GM06990 (cell line): ENCODE measurements around the gene ANTXR1.

Experiments used
- DNase-seq: peaks from one replicate; pipeline ENCODE4 v3.0.0-alpha.2; 2011; ENCODE audit not compliant: insufficient read length; ENCODE audit errors: extremely low read depth
- H3K27me3 ChIP-seq: replicated peaks from 2 replicates; pipeline ENCODE4 v1.6.0; 2011; ENCODE audit warnings: low read length; ENCODE audit not compliant: control insufficient read depth, insufficient read depth
- H3K36me3 ChIP-seq: 2 replicates; pipeline ENCODE4 v1.5.1; 2011; ENCODE audit warnings: low read length; ENCODE audit not compliant: control insufficient read depth, insufficient read depth
- H3K4me3 ChIP-seq: replicated peaks from 2 replicates; pipeline ENCODE4 v1.5.1; 2011; ENCODE audit warnings: low read depth, mild to moderate bottlenecking, control low read depth, low read length
- CTCF ChIP-seq: IDR thresholded peaks from 2 replicates; pipeline ENCODE4 v1.5.1; 2011; ENCODE audit warnings: low read length, control low read depth, mild to moderate bottlenecking, inconsistent platforms; ENCODE audit not compliant: insufficient read depth, poor library complexity, severe bottlenecking

The ANTXR1 gene

DNA sequence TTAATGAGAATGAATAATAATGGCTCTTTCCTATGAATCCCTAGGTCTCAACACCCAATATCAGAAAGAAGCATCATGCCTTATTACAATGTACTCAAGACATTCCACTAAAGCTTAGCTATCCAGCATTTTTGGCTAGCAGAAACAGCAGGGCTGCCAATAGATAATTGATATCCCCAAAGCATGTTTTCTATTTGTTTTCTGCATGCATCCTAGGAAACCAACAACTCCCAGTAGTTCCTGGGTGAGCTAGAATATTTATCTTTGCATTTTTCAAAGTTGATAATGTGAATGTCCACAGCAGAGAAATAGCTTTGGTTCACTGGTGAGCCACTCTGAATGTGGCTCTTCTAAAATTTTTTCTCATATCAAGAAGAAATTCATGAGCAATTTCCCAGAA, 5.8 kb upstream of the ANTXR1 start:
- peaks cover 1% of the 10 kb centered on the region for H3K27me3 ChIP-seq
- no peaks in the 10 kb centered on the region for H3K36me3 ChIP-seq
- H3K4me3 ChIP-seq, result no peak overlapping the region
- no peak for DNase-seq
- TF ChIP-seq CTCF, result no peak

GRCh38 chr2:69007603-69008002, 5.4 kb upstream of the ANTXR1 start:
- peaks cover 1% of the 10 kb centered on the region for H3K27me3 ChIP-seq
- no peak for TF ChIP-seq CTCF
- no peak overlapping the region for H3K4me3 ChIP-seq
- no peak for DNase-seq
- H3K36me3 ChIP-seq, result no peaks in the 10 kb centered on the region

DNA sequence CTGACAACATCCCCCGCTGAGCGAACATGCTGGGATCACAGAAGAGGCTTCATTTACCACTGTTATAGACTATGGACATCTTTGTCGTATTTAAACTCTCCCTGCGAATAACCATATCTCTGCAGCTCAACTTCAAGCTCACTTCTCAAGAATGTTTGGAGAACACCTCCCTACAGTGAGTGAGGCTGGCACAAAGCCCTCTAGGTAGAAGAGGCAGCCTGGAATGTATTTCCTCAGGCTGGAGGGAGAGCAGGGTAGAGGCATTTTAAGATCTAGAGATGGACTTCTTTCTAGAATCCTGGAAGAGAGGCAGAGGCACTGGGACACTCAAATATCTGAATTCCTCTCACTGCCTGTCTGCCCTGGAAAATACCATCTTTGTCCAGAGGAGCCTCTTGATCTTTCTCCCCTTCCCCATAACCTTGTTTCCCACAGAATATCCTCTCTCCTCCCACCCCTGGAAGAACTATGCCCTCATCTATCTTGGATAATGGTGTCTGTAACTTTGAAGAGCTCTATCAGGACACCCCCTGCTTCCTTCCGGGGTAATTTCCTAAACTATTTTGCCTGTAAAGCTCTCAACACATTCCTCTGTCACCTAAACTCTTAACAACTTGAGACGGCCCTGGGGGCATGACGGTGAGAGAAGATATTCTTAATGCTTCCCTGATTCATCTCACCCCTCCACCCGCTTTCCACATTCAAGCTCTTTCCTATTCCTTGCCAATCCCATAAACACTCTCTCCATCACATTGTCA, 2.4 kb upstream of the ANTXR1 start:
- TF ChIP-seq CTCF, result no peak
- no peak for DNase-seq
- Histone ChIP-seq H3K27me3 (peaks cover 8% of the 10 kb centered on the region), H3K36me3 (no peaks in the 10 kb centered on the region), H3K4me3 (no peak overlapping the region)

- Histone ChIP-seq H3K4me3 (no peak overlapping the region), H3K36me3 (no peaks in the 10 kb centered on the region), H3K27me3 (peaks cover 8% of the 10 kb centered on the region)
- DNase-seq, result no peak
- TF ChIP-seq CTCF, result no peak
These were observed 1.3 kb upstream of the ANTXR1 start for GRCh38 chr2:69011611-69012157.

- H3K27me3 ChIP-seq, result peaks cover 8% of the 10 kb centered on the region
- peak; percentile 57 for TF ChIP-seq CTCF
- DNase-seq, result peak; percentile 30
- no peak overlapping the region for H3K4me3 ChIP-seq
- H3K36me3 ChIP-seq, result no peaks in the 10 kb centered on the region
These were observed 453 bp upstream of the ANTXR1 start for GRCh38 chr2:69012310-69013141.
